HEK293T (cell line): ENCODE results near the gene RETREG2.

Experiments used
- CTCF ChIA-PET: fragments of 350-600 bp; formaldehyde crosslinking; extraction: SDS; loops from one replicate; lab custom pipeline; 2021; ENCODE audit warnings: antibody characterized with exemption, inconsistent platforms; lab: Yijun Ruan, JAX
- POLR2A ChIA-PET: fragments of 350-600 bp; formaldehyde crosslinking; extraction: SDS; loops from one replicate; lab custom pipeline; 2020; ENCODE audit warnings: antibody characterized with exemption, inconsistent platforms; lab: Yijun Ruan, JAX
- DNase-seq: peaks from one replicate; pipeline ENCODE4 v3.0.0; 2012; ENCODE audit warnings: mixed read lengths; ENCODE audit errors: extremely low spot score
- ARNT ChIP-seq: fragments of 450-650 bp; IDR thresholded peaks from 2 replicates; pipeline ENCODE4 v1.6.1; 2017; ENCODE audit warnings: mild to moderate bottlenecking
- BHLHE40 ChIP-seq: fragments of 450-650 bp; IDR thresholded peaks from 2 replicates; pipeline ENCODE4 v1.6.1; 2016; ENCODE audit warnings: mild to moderate bottlenecking, moderate library complexity, borderline replicate concordance
- CTBP1 ChIP-seq: fragments of 450-650 bp; IDR thresholded peaks from 2 replicates; pipeline ENCODE4 v1.6.1; 2016; ENCODE audit warnings: borderline replicate concordance
- ELF4 ChIP-seq: fragments of 450-650 bp; IDR thresholded peaks from 2 replicates; pipeline ENCODE4 v1.6.1; 2017; ENCODE audit warnings: antibody characterized with exemption
- FOXA1 ChIP-seq: fragments of 450-650 bp; IDR thresholded peaks from 2 replicates; pipeline ENCODE4 v1.6.1; 2016; ENCODE audit warnings: mild to moderate bottlenecking
- FOXK2 ChIP-seq: fragments of 450-650 bp; IDR thresholded peaks from 2 replicates; pipeline ENCODE4 v1.6.1; 2016; ENCODE audit warnings: mild to moderate bottlenecking
- FOXM1 ChIP-seq: fragments of 450-650 bp; IDR thresholded peaks from 2 replicates; pipeline ENCODE4 v1.6.1; 2017; ENCODE audit warnings: mild to moderate bottlenecking, borderline replicate concordance
- HDGF ChIP-seq: fragments of 450-650 bp; IDR thresholded peaks from 2 replicates; pipeline ENCODE4 v1.6.1; 2017; ENCODE audit warnings: antibody characterized with exemption, borderline replicate concordance
- L3MBTL2 ChIP-seq: fragments of 450-650 bp; conservative IDR thresholded peaks from 2 replicates; pipeline ENCODE4 v1.6.1; 2016; ENCODE audit warnings: mild to moderate bottlenecking
- LEF1 ChIP-seq: fragments of 450-650 bp; IDR thresholded peaks from 2 replicates; pipeline ENCODE4 v1.6.1; 2017; ENCODE audit warnings: mild to moderate bottlenecking, borderline replicate concordance
- NFRKB ChIP-seq: fragments of 450-650 bp; IDR thresholded peaks from 2 replicates; pipeline ENCODE4 v1.6.1; 2016; ENCODE audit warnings: mild to moderate bottlenecking, moderate library complexity
- SP1 ChIP-seq: fragments of 450-650 bp; IDR thresholded peaks from 2 replicates; pipeline ENCODE4 v1.6.1; 2017
- SUZ12 ChIP-seq: fragments of 450-650 bp; IDR thresholded peaks from 2 replicates; pipeline ENCODE4 v1.6.1; 2016; ENCODE audit warnings: mild to moderate bottlenecking
- TARDBP ChIP-seq: fragments of 450-650 bp; IDR thresholded peaks from 2 replicates; pipeline ENCODE4 v1.6.1; 2016
- ZNF384 ChIP-seq: fragments of 450-650 bp; IDR thresholded peaks from 2 replicates; pipeline ENCODE4 v1.6.1; 2016
- TF ChIP-seq, protein P1 (sequence below): fragments of 450-650 bp; IDR thresholded peaks from 2 replicates; pipeline ENCODE4 v1.6.1; 2016

RETREG2 gene

DNA sequence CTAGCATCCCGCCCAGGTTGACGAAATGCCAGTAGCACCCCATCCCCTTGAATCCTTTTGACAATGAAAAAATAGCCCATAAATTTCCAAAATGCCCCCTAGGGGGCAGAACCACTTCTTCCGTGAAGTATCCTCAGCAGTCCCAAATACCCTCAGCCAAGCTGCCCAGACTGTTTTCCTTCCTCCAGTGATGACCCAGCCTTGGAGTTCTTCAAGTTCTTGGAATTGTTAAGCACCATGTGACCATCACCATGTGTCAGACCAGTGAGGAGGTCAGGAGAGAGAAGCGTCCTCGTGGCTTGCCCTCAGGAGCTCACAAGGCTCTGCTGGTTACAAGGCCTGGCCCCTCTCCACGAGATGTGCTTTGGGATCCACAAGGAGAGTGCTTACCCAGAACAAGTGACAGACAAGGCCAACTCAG is 6.8 kb upstream of the RETREG2 start:
- ChIA-PET CTCF (interaction anchor here (0.8 to 2.8 kb wide), 6 partner anchors 12 to 173 kb away, joined by 3 to 8 read pairs (median 4); no protein-coding TSS in a partner anchor), POLR2A (interaction anchor here (1.3 to 1.6 kb wide), 3 partner anchors 35 to 74 kb away, joined by 3 to 6 read pairs (median 4); partner anchors contain the start of genes GLB1L, STK16 and ZFAND2B)
- no peak for TF ChIP-seq SUZ12
- TF ChIP-seq TARDBP = no peak
- TF ChIP-seq FOXA1 = no peak
- no peak for TF ChIP-seq BHLHE40
- DNase-seq = peak; percentile 42

DNA sequence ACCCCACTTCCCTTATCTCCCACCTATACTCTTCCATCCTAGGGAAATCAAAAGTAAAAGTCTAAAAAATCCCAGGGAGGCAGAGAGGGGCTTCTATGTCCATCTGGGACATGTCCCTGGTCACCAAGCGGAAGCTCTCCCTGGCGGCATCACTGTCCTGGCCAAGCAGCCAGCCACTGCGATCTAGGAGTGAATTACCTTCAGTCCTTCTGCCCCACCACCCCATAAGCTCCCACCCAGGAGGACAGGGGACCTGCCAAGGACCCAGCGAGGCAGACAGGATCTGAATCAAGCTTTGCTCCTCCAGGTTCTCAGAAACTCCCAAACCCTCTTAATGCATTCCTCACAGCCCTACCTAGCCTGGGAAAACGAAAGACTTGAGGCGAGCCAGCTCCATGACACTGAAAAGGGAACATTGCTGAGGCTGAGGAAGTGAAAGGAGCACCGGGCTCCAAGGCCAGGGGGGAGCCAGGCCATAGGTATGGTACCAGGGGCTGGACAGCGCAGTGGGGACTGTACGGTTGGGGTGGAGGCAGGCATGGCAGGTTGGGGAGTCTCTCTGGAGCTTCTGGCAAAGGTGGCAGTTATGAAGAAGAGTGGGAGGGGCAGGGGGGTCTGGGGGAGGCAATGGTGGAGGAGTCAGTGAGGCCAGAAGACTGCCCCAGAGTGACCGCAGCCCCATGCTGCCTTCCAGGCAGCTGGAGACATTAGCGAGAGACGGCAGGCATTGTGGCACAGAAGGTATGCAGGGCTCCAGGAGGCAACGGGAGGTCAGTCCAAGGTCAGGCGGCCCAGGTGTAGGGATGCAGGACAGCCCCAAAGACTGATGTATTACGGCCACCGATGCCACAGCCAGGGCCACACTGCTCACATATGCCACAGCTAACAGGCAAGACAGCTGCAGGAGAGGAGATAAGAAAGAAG is 5.6 kb upstream of the RETREG2 start:
- TF ChIP-seq, protein P1, sequence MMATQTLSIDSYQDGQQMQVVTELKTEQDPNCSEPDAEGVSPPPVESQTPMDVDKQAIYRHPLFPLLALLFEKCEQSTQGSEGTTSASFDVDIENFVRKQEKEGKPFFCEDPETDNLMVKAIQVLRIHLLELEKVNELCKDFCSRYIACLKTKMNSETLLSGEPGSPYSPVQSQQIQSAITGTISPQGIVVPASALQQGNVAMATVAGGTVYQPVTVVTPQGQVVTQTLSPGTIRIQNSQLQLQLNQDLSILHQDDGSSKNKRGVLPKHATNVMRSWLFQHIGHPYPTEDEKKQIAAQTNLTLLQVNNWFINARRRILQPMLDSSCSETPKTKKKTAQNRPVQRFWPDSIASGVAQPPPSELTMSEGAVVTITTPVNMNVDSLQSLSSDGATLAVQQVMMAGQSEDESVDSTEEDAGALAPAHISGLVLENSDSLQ = no peak
- TF ChIP-seq HDGF (no peak), SUZ12 (no peak), BHLHE40 (no peak), CTBP1 (no peak), SP1 (no peak), ELF4 (no peak), FOXM1 (no peak), ZNF384 (no peak), TARDBP (no peak), FOXK2 (no peak), ARNT (no peak), FOXA1 (no peak)
- POLR2A ChIA-PET = interaction anchor here (1.3 to 1.6 kb wide), 3 partner anchors 34 to 72 kb away, joined by 3 to 6 read pairs (median 4); partner anchors contain the start of genes GLB1L, STK16 and ZFAND2B
- CTCF ChIA-PET = interaction anchor here (0.6 to 2.8 kb wide), 3 partner anchors 14 to 484 kb away, joined by 3 to 8 read pairs (median 3); no protein-coding TSS in a partner anchor
- DNase-seq = no peak

DNA sequence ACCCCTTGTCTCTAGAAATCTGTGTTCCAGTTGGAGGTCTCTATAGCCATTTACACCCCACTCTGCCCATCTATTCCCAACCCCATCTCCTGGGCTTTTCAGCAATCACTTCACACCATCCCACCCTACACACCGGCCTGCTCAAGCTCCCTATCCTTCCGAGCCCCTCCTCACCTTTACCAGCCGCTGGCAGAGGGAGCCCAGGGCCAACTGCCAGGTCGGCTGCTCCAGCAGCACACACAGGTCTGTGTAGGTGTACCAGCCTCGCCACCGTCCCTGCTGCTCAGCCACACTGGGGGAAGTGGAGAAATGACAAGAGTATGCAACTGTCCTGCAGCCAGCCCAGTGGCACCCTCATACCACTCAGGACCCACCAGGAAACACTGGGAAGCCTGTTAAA is 4.9 kb upstream of the RETREG2 start:
- POLR2A ChIA-PET = no interaction called here
- DNase-seq = no peak
- TF ChIP-seq L3MBTL2 (no peak), FOXM1 (no peak), TARDBP (no peak), LEF1 (no peak), SUZ12 (no peak), ELF4 (no peak), CTBP1 (no peak), FOXA1 (no peak), FOXK2 (no peak)
- CTCF ChIA-PET = interaction anchor here (0.8 to 2.8 kb wide), 2 partner anchors 105 to 122 kb away, joined by 4 to 8 read pairs; no protein-coding TSS in a partner anchor

DNA sequence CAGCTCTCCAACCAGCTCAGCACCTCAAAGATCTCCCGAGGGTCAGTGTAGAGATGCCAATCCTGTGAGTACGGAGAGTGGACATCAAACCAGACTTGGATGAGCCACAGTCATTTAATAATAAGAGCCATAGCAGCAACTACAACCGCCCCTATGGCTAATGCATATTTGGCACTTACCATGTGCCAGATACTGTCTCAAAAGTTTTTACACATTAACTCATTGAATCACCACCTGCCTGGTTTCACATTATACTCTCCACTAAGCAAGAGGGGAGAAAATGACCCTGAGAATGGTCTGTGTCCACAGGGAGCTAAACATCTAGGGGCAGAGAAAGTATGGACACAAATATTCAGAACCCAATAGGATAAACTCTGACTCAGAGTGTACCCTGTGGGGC is 3.9 kb upstream of the RETREG2 start:
- ChIA-PET POLR2A (interaction anchor here (2.1 kb wide), 1 partner anchor 71 kb away, joined by 6 read pairs; the partner anchor contains the start of genes GLB1L and STK16), CTCF (interaction anchor here (0.8 to 2.8 kb wide), 4 partner anchors 18 to 121 kb away, joined by 3 to 8 read pairs (median 4); no protein-coding TSS in a partner anchor)
- TF ChIP-seq L3MBTL2 (no peak), SP1 (no peak), BHLHE40 (no peak), CTBP1 (no peak), LEF1 (no peak), FOXK2 (no peak), FOXM1 (no peak), ZNF384 (no peak), NFRKB (no peak), TARDBP (no peak)
- TF ChIP-seq, protein P1 = no peak
- no peak for DNase-seq

DNA sequence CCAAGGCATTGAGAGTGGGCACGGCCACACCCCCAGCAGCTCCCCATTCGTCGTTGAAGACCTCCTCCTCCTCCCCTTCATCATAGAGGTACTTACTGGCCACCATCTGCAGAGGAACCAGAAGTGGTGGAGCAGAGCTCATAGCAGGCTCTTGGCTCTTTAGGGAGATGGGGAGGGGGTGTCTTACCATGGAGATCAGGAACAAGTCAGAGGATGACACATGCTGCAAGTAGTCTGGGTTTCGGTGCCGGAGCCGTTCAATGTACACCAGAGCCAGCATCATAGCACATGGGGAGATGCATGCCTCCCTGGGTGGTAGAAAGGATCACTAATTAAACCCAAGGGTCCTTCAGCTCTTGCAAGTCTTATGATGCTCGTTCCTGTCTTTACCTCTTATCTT is 3.3 kb upstream of the RETREG2 start:
- ChIA-PET POLR2A (interaction anchor here (2.1 to 2.5 kb wide), 2 partner anchors 55 to 70 kb away, joined by 6 to 17 read pairs; partner anchors contain the start of genes ANKZF1, ATG9A, GLB1L and STK16), CTCF (interaction anchor here (1.0 to 1.1 kb wide), 2 partner anchors 15 to 119 kb away, joined by 3 read pairs; no protein-coding TSS in a partner anchor)
- no peak for DNase-seq
- TF ChIP-seq ELF4 = no peak
- TF ChIP-seq FOXK2 = no peak
- TF ChIP-seq TARDBP = no peak
- TF ChIP-seq NFRKB = no peak
- TF ChIP-seq CTBP1 = no peak

DNA sequence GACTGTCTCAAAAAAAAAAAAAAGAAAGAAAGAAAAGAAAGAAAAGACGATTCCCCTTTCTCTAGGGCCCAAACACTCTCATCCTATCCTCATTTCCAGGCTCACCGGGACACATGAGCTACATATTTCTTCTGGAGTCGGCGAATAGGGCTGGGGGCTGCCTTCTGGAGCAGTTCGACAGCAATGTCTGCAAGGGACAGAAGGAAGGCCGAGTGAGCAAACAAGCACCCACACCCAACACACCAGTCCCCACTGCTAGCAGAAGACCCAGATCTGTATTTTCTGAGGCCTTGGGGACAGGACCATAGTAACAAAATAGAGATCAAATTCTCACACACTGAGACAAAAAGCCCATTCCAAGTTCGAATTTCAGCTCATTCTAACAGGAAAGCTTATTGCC is 2.6 kb upstream of the RETREG2 start:
- ChIA-PET CTCF (interaction anchor here (0.7 to 1.6 kb wide), 6 partner anchors 16 to 176 kb away, joined by 3 to 7 read pairs (median 3); partner anchors contain the start of gene DNAJB2), POLR2A (interaction anchor here (0.7 to 2.5 kb wide), 6 partner anchors 31 to 212 kb away, joined by 3 to 25 read pairs (median 11); partner anchors contain the start of genes ABCB6, ANKZF1, ATG9A and DNPEP)
- no peak for DNase-seq
- no peak for TF ChIP-seq NFRKB
- TF ChIP-seq HDGF = no peak
- TF ChIP-seq LEF1 = no peak
- no peak for TF ChIP-seq FOXA1
